Measurements from ENCODE around the gene HUS1B. TPM values are rescaled to one million over a fixed set of nuclear protein-coding genes. Genes with fewer than 3 reads are reported as not detected.

HUS1B gene
- total RNA-seq, 2 donors from 2014 or later: 2.3 to 7.8 TPM

Other genes with a start within 250 kb of the HUS1B start
- gene EXOC2, start 36.0 kb upstream of the HUS1B start, total RNA-seq: 10 to 100 TPM; 34.0 to 46.1 TPM

Measured in natural killer cell treated with Interleukin-12 subunit alpha and Interleukin-12 subunit beta and Interleukin-15 and Interleukin-18, amount 100 ng/mL, for 72 hours (primary cell).